ENCODE measurements around the gene TSC22D3. TPM values are rescaled to one million over a fixed set of nuclear protein-coding genes. Genes with fewer than 3 reads are reported as not detected.
A peak's percentile ranks its signal among the peaks of the same experiment; 100 is the strongest.

TSC22D3 gene
- total RNA-seq, 1 donor from 2014 or later = 46.5 TPM

DNA sequence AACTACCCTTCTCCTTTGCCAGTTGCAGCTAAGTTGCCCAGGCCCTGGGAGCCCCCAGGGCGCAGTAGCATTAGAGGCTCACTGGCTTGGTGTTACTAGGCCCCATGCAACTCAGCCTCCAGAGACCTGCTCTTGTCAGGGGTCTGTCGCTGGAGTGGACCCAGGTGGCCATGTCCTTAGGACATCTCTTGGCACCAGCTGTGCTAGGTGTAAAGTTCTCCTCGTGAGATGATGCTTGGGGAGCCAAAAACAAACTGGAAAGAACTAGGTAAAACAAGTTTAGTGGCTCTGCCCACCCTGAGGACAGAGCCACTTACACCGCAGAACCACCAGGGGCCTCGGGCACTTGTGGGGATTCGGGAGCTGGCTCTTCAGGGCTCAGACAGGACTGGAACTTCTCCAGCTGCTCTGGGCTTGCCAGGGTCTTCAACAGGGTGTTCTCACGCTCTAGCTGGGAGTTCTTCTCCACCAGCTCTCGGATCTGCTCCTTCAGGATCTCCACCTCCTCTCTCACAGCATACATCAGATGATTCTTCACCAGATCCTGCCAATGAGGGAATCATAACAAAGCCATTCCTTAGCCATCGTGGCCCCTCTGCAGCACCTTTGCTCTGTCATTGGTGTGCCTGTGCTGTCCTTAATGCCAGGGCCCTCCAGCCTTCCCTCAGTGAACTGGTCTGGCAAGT is 61.2 kb downstream of the TSC22D3 start:
- DNase-seq (ENCODE audit: low spot score in 2 of 2) (no peak), FAIRE-seq (no peak)

DNA sequence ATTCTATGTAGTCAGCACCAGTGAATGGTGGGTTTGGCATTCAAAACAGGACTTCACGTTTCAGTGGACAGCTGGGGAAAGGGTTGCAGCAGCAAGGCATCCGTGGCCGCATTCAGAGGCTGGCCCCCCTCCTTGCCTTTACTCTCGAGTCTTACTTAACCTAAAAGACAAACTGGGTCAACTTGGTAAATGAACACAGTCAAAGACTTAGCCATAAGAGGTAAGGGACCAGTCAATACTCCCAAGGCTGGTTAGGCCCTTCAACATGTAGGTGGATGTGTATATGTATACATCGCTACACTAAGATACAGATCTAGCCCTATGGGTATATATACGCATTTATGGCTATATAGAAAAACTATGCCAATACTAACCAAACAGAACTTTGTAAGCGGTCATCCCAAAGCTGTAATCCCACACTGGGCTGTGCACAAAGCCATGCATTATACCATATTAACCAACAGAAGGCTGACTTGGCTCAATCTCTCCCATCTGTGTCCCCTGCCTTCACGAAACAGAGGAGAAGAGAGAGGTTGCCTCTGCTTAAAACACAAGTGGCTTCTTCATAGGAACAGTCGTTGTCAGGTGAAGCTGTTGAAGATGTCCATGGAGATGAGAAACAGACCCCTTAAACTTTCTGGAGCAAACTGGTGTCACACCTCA is 61.9 kb downstream of the TSC22D3 start:
- no peak for FAIRE-seq
- no peak for DNase-seq (ENCODE audit: low spot score in 2 of 2)

DNA sequence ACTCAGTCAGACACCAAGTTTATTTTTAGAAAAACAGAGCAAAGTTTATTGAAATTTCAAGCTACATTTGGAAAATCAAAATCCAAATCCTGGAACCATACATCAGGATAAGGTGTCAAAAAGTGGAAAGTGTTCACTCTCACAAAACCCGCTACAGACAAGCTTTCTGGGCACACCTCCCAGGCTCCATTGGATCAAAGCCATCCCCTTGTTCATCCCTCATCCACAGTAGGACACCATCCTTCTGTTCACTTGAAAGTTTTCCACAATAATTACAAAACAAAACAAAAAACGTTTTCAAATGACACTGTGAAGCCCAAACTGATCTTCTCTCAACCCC is 62.4 kb downstream of the TSC22D3 start:
- no peak for FAIRE-seq

GRCh38 chrX:107712231-107713202 is 63.1 kb downstream of the TSC22D3 start:
- DNase-seq (ENCODE audit: low spot score in 2 of 2) = no peak
- FAIRE-seq = no peak

More for the DNA sequence above, 62.4 kb downstream of the TSC22D3 start:
- no peak for DNase-seq (ENCODE audit: low spot score in 2 of 2)

- FAIRE-seq = no peak
- no peak for DNase-seq (ENCODE audit: low spot score in 2 of 2)
Observed at GRCh38 chrX:107711521-107712181, 63.9 kb downstream of the TSC22D3 start.

- DNase-seq (ENCODE audit: low spot score in 2 of 2) (peak in 1 of 2 donors; percentile 36), FAIRE-seq (no peak)
Observed at GRCh38 chrX:107710617-107711391, 64.8 kb downstream of the TSC22D3 start.

DNA sequence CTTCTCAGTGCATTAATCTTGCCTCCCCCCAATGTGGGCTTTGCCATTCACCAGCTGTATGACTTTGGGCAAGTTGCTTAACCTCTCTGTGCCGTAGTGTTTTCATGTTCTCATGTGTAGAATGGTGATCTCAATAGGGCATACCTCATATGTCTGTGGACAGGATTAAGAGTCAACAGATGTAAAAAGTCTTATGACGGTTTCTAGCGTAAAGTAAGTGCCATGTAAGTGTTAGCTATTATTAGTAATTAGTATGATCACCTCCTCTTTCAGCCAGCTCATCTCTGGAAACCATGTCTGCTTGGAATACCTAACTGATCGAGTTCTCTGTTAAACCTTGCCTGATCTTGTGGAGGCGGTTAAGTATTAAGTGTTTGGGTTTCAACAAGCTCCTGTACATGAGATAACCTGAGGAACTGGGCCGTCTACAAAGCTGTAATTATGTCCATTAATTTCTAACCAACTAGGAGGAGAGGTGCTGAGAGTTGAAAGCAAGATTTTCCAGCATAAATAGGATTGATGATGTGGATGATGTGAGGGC is 66.3 kb downstream of the TSC22D3 start:
- FAIRE-seq (no peak), DNase-seq (ENCODE audit: low spot score in 2 of 2) (no peak)

GRCh38 chrX:107708762-107709161 is 66.8 kb downstream of the TSC22D3 start:
- DNase-seq (ENCODE audit: low spot score in 2 of 2) = no peak

DNA sequence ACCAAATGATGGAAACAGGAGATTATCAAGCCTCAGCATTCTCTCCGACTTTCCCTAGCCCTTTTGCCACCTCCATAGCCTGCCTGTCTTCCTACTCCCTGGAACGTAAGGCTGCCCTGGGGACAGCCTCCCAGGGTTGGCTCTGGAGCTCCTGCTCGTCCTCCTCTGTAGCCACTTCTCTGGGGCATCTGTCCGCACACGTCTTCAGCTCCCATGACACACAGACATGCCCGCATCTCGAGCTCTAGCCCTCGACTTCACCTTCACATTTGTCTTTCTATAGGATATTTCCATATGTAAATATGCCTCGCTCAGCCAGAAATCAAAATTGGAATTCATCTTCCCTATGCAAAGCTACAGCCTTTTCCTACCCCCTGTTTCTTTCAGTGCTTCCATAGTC is 67.7 kb downstream of the TSC22D3 start:
- FAIRE-seq (no peak), DNase-seq (ENCODE audit: low spot score in 2 of 2) (no peak)

More at GRCh38 chrX:107708762-107709161, 66.8 kb downstream of the TSC22D3 start:
- FAIRE-seq = no peak

GRCh38 chrX:107706309-107706708 is 69.3 kb downstream of the TSC22D3 start:
- no peak for DNase-seq (ENCODE audit: low spot score in 2 of 2)
- no peak for FAIRE-seq

DNA sequence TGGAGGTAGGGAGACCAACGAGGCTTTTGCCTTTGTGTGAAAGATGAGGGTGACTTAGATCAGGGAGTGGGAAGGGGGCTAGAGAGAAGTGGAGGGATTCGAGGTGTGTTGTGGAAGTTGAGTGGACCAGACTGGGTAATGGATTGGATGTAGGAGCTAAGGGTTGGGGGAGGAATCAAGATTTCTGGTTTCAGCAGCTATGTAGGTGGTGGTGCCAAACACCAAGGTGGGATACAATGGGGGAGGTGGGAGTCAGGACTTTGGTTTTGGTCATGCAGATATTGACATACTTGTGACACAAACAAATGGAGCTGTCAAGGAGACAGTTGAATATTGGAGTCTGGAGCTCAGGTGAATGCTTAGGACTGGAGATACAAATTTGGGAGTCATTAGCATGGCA is 71.0 kb downstream of the TSC22D3 start:
- DNase-seq (ENCODE audit: low spot score in 2 of 2) = no peak
- FAIRE-seq = no peak

- no peak for FAIRE-seq
- DNase-seq (ENCODE audit: low spot score in 2 of 2) = no peak
Observed at GRCh38 chrX:107704181-107704580, 71.4 kb downstream of the TSC22D3 start.

GRCh38 chrX:107701493-107702121 is 74.0 kb downstream of the TSC22D3 start:
- no peak for DNase-seq (ENCODE audit: low spot score in 2 of 2)
- no peak for FAIRE-seq

DNA sequence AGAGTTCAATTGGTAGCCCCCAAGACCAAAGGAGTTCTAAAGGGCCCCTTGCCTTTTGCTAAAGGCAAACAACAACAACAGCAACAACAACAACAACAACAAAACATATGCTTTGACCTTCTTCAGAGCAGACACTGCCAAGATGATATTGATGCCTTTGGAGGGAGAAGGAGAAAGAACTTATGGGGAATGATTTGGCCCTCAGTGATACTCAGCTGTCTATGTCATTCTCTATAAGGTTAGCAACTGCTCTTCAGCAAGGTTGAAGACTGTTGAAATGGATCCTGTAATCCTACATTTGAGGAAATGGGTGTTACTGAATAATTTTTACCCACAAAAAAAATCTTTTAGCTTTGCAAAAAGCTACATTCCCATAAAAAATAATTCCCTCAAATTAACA is 74.8 kb downstream of the TSC22D3 start:
- FAIRE-seq = no peak
- no peak for DNase-seq (ENCODE audit: low spot score in 2 of 2)

DNA sequence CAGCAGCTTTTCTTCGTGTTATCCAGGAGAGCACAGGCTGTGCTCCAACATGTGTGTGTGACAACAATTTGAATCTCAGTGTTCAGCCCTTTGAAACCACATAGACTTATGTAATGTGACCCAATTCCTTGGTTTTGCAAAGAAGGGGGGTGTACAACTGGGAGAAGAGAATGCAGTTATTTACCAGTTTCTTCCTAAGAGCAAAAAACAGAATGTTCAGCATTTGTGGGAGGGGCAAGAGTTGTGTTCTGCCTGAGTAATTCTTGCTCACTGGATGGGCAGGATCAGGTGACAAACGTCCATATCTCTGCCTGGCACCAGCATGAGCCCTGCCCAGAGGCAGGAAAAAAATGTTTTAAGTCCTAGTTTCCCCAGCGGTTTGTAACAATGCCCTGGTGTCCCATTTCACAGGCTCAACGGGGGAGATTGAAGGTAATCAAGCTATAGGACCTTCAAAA is 75.2 kb downstream of the TSC22D3 start:
- FAIRE-seq (no peak), DNase-seq (ENCODE audit: low spot score in 2 of 2) (no peak)

DNA sequence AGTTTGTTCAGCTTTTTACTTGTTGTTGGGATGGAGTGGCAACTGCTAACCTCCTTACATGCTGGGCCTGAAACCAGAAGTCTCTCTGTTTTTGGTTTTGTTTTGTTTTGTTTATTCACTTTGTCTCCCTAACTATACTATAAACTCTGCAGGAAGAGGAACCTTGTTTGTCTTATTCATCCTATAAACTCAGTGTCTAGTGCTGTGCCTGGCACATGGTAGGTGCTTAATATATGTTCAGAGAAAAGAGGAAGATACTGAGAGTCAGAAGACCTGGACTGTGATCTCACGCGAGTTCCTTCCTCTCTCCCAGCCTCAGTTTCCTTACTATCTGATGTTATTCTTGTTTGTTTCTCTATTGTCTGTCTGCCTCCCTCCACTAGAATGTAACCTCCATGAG is 76.0 kb downstream of the TSC22D3 start:
- DNase-seq (ENCODE audit: low spot score in 2 of 2) (no peak), FAIRE-seq (no peak)

- DNase-seq (ENCODE audit: low spot score in 2 of 2) (no peak), FAIRE-seq (no peak)
Observed at GRCh38 chrX:107691024-107691448, 84.6 kb downstream of the TSC22D3 start.

DNA sequence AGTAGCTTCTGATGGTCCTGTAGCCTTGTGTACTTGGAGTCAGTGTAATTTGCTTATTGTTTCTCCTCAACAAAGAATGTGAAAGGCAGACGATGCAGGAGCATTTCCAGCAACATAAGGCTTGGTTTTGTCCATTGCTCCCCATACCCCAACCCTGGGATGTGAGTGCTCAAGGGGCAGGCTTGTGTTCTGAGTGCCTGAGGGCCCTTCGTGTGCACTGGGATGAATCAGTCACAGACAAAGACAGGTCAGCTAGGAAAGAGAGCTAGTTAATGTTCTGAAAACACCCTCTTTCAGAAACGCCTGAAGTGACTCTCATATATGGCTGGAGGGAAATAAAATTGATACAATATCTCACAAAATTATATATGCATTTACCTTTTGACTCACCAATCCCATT is 88.1 kb downstream of the TSC22D3 start:
- DNase-seq (ENCODE audit: low spot score in 2 of 2) (no peak), FAIRE-seq (no peak)

DNA sequence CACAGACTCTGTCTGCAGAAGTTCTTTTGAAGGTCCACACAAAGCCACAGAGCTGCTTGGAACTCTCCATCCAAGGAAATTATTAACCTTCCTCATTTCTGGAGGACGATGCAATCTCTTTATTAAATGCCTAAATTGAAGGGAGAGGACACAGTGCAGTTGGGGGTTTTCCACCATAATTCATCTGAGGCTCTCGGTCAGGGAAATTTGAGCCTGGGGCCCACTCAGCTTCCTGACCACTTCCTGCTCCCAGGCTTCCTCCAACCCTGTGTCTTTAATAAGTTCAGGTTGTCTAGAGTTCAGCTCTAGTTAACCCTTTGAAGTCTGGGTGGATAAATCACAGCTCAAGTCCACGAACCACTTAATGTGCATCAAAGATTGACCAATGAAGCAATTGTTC is 88.8 kb downstream of the TSC22D3 start:
- FAIRE-seq = no peak

More for the DNA sequence above, 88.8 kb downstream of the TSC22D3 start:
- DNase-seq (ENCODE audit: low spot score in 2 of 2) = no peak

All from frontal cortex (tissue), 4 donors.